GM19351 (cell line): Measurements from ENCODE around the gene TMEM11.

Experiments used
- ATAC-seq: cut with Tn5 transposase; IDR thresholded peaks from one replicate; pipeline ENCODE4 v1.9.1; 2021; ENCODE audit warnings: mild to moderate bottlenecking, moderate library complexity; ENCODE audit not compliant: unreplicated experiment

TMEM11 gene

DNA sequence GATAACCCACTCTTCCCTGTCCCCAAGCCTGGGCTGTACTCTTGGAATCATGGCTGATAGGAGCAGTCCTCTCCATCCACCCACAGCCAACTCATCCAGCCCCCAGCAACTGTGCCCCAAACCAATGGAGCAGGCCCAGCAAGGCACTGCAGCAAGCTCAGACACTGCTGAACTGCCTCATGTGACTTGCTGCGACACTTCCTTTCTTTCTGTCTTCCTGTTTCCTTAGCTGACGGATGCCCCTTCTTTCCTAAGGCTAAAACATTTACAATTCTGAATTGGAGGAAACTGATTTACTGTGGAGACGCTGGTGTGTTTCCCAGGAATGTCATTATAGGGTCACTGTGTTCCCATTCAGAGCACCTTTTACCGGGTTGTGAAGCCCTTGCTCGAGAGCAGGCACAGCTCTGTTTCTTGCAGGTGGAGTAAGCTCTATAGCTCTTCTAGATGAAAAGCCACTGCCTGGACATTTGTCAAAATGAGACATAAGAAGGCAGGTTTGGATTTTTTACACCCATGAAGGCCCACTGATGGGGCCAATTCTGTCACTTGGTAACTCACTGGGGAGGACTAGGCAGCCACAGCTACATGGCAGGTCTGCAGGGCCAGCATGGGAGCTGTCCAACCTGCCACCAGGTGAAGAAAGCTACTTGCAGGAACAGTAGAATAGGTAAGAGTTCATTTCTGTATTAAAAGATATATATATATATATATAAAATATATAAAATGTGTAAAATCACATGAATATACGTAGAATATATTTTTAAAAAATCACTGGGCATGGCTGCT lies 27.4 kb downstream of the TMEM11 start:
- ATAC-seq = no peak

DNA sequence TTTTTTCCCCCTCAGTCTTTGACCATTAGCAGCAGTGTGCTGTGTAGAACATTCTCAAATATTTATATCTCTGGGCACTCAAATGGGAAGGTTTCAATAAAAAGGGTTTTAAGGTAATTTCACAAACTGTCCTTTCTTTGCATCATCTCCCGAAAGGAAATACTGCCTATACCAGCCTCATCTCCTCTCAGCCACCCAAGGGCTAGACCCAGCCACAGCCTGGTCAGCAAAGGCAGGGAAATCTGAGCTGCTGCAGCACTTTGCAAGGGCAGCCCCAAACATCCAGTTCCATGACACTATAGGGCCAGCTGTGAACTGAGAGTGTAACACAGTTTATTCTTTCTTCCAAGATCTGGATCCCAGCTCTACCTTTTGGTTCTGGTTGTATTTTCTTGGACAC lies 28.9 kb downstream of the TMEM11 start:
- no peak for ATAC-seq

- ATAC-seq = no peak
Observed at GRCh38 chr17:21184570-21184969, 29.4 kb downstream of the TMEM11 start.

- no peak for ATAC-seq
Observed at GRCh38 chr17:21183468-21183867, 30.5 kb downstream of the TMEM11 start.

DNA sequence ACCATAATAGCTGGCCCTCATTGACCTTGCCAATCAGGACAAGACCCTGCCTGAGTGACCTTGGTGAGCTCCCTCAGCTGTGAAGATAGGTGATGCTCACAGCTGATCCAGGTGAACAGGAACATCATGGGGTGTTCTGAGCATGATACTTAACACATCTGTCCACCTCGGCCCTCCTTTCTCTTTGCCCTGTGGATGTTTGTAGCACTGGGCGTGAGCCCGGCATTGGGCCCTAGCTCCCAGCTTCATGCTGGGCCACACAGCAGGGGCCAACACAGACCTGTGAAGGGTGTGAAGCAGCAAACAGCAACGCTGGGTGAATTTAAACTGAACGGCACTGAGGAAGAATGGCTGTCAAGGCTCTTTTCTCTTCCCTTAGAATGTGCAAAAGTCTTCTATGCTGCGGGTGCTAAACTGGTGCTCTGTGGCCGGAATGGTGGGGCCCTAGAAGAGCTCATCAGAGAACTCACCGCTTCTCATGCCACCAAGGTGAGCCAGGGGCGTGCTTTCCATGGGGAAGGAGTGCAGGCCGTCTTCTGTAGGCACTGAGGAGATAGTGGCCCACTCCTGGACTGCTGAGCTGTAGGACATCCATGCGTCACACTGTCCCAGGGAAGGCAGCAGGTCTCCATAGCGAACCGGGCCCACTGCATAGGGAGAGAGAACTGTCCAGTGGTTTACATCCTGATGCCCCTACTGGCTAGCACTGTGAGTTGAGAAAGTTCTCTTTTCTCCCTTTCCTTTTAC lies 35.9 kb downstream of the TMEM11 start:
- no peak for ATAC-seq

DNA sequence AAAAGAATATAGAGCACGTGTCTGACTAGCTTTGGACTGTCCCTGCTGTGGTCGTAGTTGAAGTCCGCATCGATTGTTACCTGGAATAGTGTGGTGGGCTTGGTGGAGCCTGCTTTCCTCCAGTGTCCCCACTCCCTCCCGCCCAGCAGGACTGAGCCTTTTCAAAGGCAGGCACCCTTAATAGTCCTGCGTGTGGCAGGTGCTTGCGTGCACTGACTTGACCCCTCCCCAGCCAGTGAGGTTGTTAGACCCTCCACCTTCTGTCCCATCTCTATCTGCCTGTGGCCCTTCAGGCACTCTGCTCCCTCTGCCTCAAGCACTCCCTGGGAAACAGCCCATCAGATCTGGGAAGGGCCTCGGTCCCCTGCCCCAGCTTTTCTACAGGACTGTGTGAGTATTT lies 36.6 kb downstream of the TMEM11 start:
- ATAC-seq = no peak

DNA sequence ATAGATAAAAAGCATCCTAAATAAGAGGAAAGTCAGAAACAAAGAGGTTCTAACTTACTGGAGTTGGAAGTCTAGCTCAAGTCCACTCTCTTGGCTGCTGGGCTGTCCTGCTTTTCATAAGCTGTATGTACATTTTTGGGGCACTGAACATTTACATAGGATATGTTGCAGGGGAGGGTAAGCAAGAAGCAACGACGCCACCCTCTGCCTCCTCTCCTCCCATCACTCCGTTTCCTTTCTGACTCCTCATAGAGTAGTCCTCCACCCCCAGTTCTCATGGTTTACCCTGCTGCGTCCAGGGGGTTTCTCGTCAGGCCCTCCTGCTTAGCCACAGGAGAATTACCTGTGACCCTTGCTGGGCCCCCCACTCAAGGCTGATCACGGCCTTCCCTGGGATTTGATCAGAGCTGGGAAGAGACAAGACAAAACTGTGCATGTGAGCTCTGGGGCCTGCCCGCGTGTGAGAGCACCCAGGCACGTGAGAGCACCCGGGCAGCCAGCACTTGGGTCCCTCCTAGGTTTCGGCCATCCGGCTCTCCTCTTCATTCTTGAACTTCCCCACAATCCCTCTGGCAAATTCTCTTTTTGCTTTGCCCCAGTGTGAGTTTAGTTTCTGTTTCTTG lies 37.1 kb downstream of the TMEM11 start:
- no peak for ATAC-seq

- ATAC-seq = no peak
Observed at GRCh38 chr17:21174713-21175112, 39.2 kb downstream of the TMEM11 start.

DNA sequence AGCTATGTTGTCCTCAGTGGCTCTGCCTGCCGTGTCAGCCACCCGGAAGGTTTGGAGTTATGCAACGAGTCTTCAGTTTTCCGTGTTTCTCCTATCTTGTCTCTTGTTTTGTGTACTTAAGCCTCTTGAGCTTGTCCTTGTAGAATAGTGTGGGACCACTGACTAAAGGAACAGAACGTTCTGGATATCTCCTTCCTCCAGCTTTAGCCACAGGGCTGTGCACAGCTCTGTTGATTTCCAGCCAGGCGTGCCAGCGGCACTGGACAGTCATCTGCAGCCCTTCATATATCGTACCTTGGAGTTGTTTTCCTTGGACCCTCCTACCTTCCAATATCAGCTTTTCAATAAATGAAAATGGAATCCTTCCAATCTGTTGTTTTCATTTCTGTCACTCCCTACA lies 39.8 kb downstream of the TMEM11 start:
- ATAC-seq = no peak

DNA sequence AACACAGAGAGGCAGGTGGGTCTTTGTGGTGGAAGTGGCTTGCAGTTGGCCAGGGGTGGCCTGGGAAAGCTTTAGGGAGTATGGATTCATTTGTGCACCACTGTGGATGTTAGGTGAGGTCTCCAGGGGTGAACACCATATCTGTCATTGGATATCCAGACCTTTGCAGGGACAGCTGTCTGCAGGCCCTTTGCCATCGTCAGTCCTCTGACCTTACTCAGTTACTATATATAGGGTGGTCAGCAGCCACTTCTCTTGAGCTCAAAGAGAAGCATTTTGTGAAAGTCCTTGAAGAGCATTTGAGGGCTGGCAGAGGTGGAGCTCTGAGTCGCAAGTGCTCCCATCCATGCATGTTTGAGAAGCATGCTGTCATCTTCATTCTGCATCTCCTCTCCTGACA lies 40.4 kb downstream of the TMEM11 start:
- ATAC-seq = no peak

DNA sequence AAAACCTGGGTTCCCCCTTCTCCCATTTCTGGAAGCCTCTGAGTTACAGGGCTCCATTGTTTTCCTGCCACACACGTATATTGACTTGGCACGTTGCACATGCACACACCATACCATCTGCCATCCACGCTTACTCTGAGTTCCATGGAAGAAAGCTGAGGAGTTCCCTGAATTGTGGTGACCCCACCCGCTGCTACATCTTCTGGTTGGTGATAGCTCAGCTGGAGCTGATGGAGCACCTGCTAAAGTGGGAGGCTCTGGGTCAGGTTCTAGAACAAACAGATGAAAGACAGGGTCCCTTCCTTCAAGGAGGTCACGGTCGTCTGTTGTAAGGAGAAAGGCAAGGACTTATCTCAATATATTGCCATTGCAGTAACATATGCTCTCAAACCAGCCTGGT lies 41.1 kb downstream of the TMEM11 start:
- no peak for ATAC-seq

GRCh38 chr17:21171970-21172510 lies 41.9 kb downstream of the TMEM11 start:
- no peak for ATAC-seq

- peak; percentile 75 for ATAC-seq
Observed at GRCh38 chr17:21171309-21171922, 42.5 kb downstream of the TMEM11 start.

GRCh38 chr17:21170809-21171208 lies 43.2 kb downstream of the TMEM11 start:
- no peak for ATAC-seq

GRCh38 chr17:21169496-21169895 lies 44.5 kb downstream of the TMEM11 start:
- ATAC-seq = no peak

- no peak for ATAC-seq
Observed at GRCh38 chr17:21168555-21168865, 45.5 kb downstream of the TMEM11 start.

- no peak for ATAC-seq
Observed at GRCh38 chr17:21167303-21167702, 46.7 kb downstream of the TMEM11 start.

GRCh38 chr17:21166595-21167210 lies 47.3 kb downstream of the TMEM11 start:
- no peak for ATAC-seq

DNA sequence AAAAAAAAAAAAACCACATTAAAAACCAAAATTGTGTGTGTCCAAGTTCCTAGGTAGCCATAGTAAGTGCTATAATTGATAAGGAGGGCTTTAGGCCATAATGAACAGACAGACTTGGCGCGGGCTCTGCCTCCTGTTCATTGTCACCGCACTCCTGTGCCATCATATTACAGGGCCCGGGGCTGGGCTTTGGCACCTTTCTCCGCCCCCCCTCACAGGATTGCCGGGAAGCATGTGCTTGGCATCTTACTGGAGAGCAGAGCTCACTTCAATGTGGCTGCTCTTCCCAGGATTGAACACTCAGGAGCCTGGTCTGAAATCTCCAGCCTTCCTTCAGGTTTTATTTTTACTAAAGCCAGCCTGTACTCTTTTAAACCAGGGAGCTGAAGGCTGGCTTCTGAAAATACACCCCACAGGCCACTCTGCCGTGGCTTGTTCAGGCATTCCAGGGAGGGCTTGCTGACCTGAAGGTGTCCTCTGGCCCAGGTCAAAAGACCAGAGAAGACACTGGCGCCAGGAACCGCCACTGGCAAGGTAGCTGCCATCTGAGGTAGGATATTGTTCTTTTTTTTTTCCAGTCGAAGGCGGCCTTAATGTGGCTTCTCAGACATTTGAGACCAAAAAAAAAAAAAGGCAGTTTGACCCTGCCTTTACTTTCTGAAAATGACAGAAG lies 47.9 kb downstream of the TMEM11 start:
- ATAC-seq = no peak

DNA sequence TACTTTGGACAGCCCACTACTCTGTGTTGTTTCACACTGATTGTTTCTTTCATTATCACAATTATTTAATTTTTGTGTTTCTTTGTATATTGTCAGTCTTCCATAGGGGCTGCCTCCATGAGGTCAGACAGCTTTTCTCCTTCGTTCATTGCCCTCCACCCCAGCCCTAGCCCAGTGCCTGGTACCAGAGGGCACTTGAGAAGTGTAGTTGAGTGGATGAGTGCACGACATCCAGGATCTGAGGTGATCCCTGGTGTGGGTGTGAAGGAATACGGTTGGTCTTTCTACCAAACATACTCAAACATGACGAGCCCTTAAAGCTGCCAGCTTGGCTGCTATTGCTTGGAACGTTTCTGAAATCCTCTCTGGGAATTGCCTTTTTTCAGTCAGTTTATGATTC lies 49.3 kb downstream of the TMEM11 start:
- ATAC-seq = no peak
